SK-N-SH treated with all-trans-retinoic acid at 6 μM for 48 hours (cell line): ENCODE measurements around the gene TRPM1.

Experiments
- ATAC-seq: fragments of 200-7000 bp; cut with Tn5 transposase; 3 replicates; pipeline ENCODE4 v1.9.1; 2020; ENCODE audit warnings: mild to moderate bottlenecking, moderate library complexity
- ARNTL ChIP-seq: fragments of 450-650 bp; formaldehyde crosslinking; IDR thresholded peaks from 2 replicates; pipeline ENCODE4 v1.5.0; 2020; ENCODE audit warnings: low read depth, mild to moderate bottlenecking, moderate library complexity, borderline replicate concordance
- BACH2 ChIP-seq: fragments of 250-450 bp; sonication (Bioruptor Pico); IDR thresholded peaks from 2 replicates; pipeline ENCODE4 v1.9.0; 2021; ENCODE audit warnings: mild to moderate bottlenecking, borderline replicate concordance
- CSDC2 ChIP-seq: fragments of 250-450 bp; sonication (Bioruptor Pico); IDR thresholded peaks from 2 replicates; pipeline ENCODE4 v1.5.0; 2020; ENCODE audit warnings: mild to moderate bottlenecking, moderate library complexity
- ESRRG ChIP-seq: fragments of 250-450 bp; sonication (Bioruptor Pico); IDR thresholded peaks from 2 replicates; pipeline ENCODE4 v1.6.1; 2021; ENCODE audit warnings: mild to moderate bottlenecking
- GLIS3 ChIP-seq: fragments of 250-450 bp; sonication (Bioruptor Pico); IDR thresholded peaks from 2 replicates; pipeline ENCODE4 v1.5.0; 2020; ENCODE audit warnings: mild to moderate bottlenecking, moderate library complexity
- ISL1 ChIP-seq: fragments of 250-450 bp; sonication (Bioruptor Pico); IDR thresholded peaks from 2 replicates; pipeline ENCODE4 v2.1.2; 2022; ENCODE audit warnings: mild to moderate bottlenecking, moderate library complexity
- OSR1 ChIP-seq: fragments of 250-450 bp; sonication (Bioruptor Pico); IDR thresholded peaks from 2 replicates; pipeline ENCODE4 v1.8.0; 2022; ENCODE audit warnings: moderate library complexity, mild to moderate bottlenecking, inconsistent platforms
- PPARA ChIP-seq: fragments of 250-450 bp; sonication (Bioruptor Pico); IDR thresholded peaks from 2 replicates; pipeline ENCODE4 v1.5.0; 2020; ENCODE audit warnings: mild to moderate bottlenecking, borderline replicate concordance
- SNAI2 ChIP-seq: fragments of 250-450 bp; sonication (Bioruptor Pico); IDR thresholded peaks from 2 replicates; pipeline ENCODE4 v1.5.0; 2020; ENCODE audit warnings: mild to moderate bottlenecking, moderate library complexity
- TOX ChIP-seq: fragments of 250-450 bp; sonication (Bioruptor Pico); IDR thresholded peaks from 2 replicates; pipeline ENCODE4 v1.8.0; 2021; ENCODE audit warnings: mild to moderate bottlenecking, moderate library complexity, borderline replicate concordance
- TSHZ2 ChIP-seq: fragments of 250-450 bp; sonication (Bioruptor Pico); IDR thresholded peaks from 2 replicates; pipeline ENCODE4 v1.5.0; 2020; ENCODE audit warnings: mild to moderate bottlenecking, moderate library complexity
- ZC3H10 ChIP-seq: fragments of 250-450 bp; sonication (Bioruptor Pico); IDR thresholded peaks from 2 replicates; pipeline ENCODE4 v1.5.1; 2021; ENCODE audit warnings: mild to moderate bottlenecking, moderate library complexity
- ZFP3 ChIP-seq: fragments of 250-450 bp; sonication (Bioruptor Pico); IDR thresholded peaks from 2 replicates; pipeline ENCODE4 v1.5.0; 2020; ENCODE audit warnings: mild to moderate bottlenecking, moderate library complexity
- ZFP30 ChIP-seq: fragments of 450-650 bp; formaldehyde crosslinking; IDR thresholded peaks from 2 replicates; pipeline ENCODE4 v1.5.0; 2022; ENCODE audit warnings: mild to moderate bottlenecking, moderate library complexity
- ZNF565 ChIP-seq: fragments of 450-650 bp; formaldehyde crosslinking; conservative IDR thresholded peaks from 2 replicates; pipeline ENCODE4 v1.5.0; 2020; ENCODE audit warnings: low read depth, mild to moderate bottlenecking, moderate library complexity
- ZNF70 ChIP-seq: fragments of 450-650 bp; formaldehyde crosslinking; IDR thresholded peaks from 2 replicates; pipeline ENCODE4 v1.5.0; 2020; ENCODE audit warnings: mild to moderate bottlenecking, moderate library complexity
- TF ChIP-seq, protein P1 (sequence below): fragments of 250-450 bp; sonication (Bioruptor Pico); IDR thresholded peaks from 2 replicates; pipeline ENCODE4 v1.5.1; 2020; ENCODE audit warnings: low read depth, mild to moderate bottlenecking, moderate library complexity
- TF ChIP-seq, protein P2 (sequence below): fragments of 250-450 bp; sonication (Bioruptor Pico); IDR thresholded peaks from 2 replicates; pipeline ENCODE4 v1.8.0; 2021; ENCODE audit warnings: low read depth, mild to moderate bottlenecking, moderate library complexity, borderline replicate concordance
- TF ChIP-seq, protein P3 (sequence below): fragments of 250-450 bp; sonication (Bioruptor Pico); IDR thresholded peaks from 2 replicates; pipeline ENCODE4 v1.5.1; 2021; ENCODE audit warnings: mild to moderate bottlenecking, moderate library complexity
- TF ChIP-seq, protein P4 (sequence below): fragments of 250-450 bp; sonication (Bioruptor Pico); IDR thresholded peaks from 2 replicates; pipeline ENCODE4 v1.8.0; 2020; ENCODE audit warnings: mild to moderate bottlenecking, moderate library complexity, borderline replicate concordance

TRPM1 gene

GRCh38 chr15:31080591-31081014, 20.9 kb downstream of the TRPM1 start:
- no peak for ATAC-seq
- TF ChIP-seq, protein P1, sequence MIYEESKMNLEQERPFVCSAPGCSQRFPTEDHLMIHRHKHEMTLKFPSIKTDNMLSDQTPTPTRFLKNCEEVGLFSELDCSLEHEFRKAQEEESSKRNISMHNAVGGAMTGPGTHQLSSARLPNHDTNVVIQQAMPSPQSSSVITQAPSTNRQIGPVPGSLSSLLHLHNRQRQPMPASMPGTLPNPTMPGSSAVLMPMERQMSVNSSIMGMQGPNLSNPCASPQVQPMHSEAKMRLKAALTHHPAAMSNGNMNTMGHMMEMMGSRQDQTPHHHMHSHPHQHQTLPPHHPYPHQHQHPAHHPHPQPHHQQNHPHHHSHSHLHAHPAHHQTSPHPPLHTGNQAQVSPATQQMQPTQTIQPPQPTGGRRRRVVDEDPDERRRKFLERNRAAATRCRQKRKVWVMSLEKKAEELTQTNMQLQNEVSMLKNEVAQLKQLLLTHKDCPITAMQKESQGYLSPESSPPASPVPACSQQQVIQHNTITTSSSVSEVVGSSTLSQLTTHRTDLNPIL (CRISPR knock-in tag) = no peak
- no peak for TF ChIP-seq ISL1 (CRISPR knock-in tag)
- no peak for TF ChIP-seq ESRRG (CRISPR knock-in tag)
- TF ChIP-seq TOX (CRISPR knock-in tag) = no peak
- no peak for TF ChIP-seq SNAI2

DNA sequence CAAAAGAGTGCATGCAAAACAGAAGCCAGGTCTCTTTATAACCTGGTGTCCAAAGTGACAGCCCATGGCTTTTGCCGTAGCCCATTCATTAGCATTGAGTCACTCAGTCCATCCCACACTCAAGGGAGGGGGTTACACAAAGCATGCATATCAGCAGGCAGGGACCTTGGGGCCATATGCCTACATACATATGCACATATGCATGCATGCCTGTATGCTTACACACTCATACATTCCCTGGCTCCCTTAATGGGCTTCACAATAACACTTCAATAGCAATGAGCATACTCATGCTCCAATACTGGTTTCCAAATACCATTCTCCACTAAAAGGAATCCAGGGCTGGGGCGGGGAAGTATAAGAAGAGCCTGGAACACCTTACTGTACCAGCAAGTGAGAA, 22.0 kb downstream of the TRPM1 start:
- ATAC-seq = no peak; the same call in 2 of the 3 replicates
- TF ChIP-seq BACH2 (CRISPR knock-in tag) = no peak
- TF ChIP-seq, protein P2, sequence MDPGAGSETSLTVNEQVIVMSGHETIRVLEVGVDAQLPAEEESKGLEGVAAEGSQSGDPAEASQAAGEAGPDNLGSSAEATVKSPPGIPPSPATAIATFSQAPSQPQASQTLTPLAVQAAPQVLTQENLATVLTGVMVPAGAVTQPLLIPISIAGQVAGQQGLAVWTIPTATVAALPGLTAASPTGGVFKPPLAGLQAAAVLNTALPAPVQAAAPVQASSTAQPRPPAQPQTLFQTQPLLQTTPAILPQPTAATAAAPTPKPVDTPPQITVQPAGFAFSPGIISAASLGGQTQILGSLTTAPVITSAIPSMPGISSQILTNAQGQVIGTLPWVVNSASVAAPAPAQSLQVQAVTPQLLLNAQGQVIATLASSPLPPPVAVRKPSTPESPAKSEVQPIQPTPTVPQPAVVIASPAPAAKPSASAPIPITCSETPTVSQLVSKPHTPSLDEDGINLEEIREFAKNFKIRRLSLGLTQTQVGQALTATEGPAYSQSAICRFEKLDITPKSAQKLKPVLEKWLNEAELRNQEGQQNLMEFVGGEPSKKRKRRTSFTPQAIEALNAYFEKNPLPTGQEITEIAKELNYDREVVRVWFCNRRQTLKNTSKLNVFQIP (CRISPR knock-in tag) = no peak
- no peak for TF ChIP-seq TSHZ2
- TF ChIP-seq GLIS3 (CRISPR knock-in tag) = no peak
- TF ChIP-seq ZFP3 (CRISPR knock-in tag) = no peak
- no peak for TF ChIP-seq ZC3H10 (CRISPR knock-in tag)
- TF ChIP-seq ZNF565 (CRISPR knock-in tag) = no peak
- no peak for TF ChIP-seq OSR1
- TF ChIP-seq, protein P3, sequence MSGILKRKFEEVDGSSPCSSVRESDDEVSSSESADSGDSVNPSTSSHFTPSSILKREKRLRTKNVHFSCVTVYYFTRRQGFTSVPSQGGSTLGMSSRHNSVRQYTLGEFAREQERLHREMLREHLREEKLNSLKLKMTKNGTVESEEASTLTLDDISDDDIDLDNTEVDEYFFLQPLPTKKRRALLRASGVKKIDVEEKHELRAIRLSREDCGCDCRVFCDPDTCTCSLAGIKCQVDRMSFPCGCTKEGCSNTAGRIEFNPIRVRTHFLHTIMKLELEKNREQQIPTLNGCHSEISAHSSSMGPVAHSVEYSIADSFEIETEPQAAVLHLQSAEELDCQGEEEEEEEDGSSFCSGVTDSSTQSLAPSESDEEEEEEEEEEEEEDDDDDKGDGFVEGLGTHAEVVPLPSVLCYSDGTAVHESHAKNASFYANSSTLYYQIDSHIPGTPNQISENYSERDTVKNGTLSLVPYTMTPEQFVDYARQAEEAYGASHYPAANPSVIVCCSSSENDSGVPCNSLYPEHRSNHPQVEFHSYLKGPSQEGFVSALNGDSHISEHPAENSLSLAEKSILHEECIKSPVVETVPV (CRISPR knock-in tag) = no peak
- TF ChIP-seq, protein P1 (CRISPR knock-in tag) = no peak
- TF ChIP-seq ESRRG (CRISPR knock-in tag) = no peak
- TF ChIP-seq, protein P4, sequence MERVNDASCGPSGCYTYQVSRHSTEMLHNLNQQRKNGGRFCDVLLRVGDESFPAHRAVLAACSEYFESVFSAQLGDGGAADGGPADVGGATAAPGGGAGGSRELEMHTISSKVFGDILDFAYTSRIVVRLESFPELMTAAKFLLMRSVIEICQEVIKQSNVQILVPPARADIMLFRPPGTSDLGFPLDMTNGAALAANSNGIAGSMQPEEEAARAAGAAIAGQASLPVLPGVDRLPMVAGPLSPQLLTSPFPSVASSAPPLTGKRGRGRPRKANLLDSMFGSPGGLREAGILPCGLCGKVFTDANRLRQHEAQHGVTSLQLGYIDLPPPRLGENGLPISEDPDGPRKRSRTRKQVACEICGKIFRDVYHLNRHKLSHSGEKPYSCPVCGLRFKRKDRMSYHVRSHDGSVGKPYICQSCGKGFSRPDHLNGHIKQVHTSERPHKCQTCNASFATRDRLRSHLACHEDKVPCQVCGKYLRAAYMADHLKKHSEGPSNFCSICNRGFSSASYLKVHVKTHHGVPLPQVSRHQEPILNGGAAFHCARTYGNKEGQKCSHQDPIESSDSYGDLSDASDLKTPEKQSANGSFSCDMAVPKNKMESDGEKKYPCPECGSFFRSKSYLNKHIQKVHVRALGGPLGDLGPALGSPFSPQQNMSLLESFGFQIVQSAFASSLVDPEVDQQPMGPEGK = no peak
- TF ChIP-seq ZFP30 (CRISPR knock-in tag) = no peak
- TF ChIP-seq PPARA = no peak
- TF ChIP-seq CSDC2 = no peak
- TF ChIP-seq ARNTL (CRISPR knock-in tag) = no peak

DNA sequence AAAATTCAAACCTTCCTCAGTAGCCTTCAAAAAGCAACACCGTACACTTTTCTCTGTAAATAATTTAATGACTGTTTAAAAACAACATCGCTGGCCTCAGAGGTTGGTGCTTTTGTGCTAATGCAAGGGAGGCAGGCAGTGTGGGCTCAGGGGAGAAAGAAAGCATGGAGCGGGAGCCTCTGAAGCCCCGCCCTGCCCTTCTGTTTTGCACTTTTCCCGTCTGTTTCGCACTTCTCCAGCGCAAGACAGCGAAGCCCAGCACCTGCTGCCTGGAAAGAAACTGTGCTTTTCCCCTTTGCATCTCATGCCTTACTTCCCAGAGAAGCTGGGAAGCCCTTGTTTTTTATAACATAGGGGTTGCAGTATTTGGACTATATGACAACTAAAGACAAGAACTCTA, 23.1 kb downstream of the TRPM1 start:
- ATAC-seq = no peak
- no peak for TF ChIP-seq ZNF70 (CRISPR knock-in tag)
- TF ChIP-seq ESRRG (CRISPR knock-in tag) = no peak
- TF ChIP-seq, protein P1 (CRISPR knock-in tag) = no peak
- no peak for TF ChIP-seq OSR1
- TF ChIP-seq, protein P2 (CRISPR knock-in tag) = no peak
- no peak for TF ChIP-seq ISL1 (CRISPR knock-in tag)
- no peak for TF ChIP-seq GLIS3 (CRISPR knock-in tag)
- no peak for TF ChIP-seq SNAI2
- no peak for TF ChIP-seq CSDC2
- no peak for TF ChIP-seq BACH2 (CRISPR knock-in tag)
- no peak for TF ChIP-seq ARNTL (CRISPR knock-in tag)
- no peak for TF ChIP-seq ZC3H10 (CRISPR knock-in tag)
- TF ChIP-seq ZFP3 (CRISPR knock-in tag) = no peak
- TF ChIP-seq, protein P3 (CRISPR knock-in tag) = no peak
